ENCODE data around the gene GBX1. TPM values are rescaled to one million over a fixed set of nuclear protein-coding genes. Genes with fewer than 3 reads are reported as not detected.

GBX1 gene
- total RNA-seq, 1 experiment from 2014 or later: not detected

DNA sequence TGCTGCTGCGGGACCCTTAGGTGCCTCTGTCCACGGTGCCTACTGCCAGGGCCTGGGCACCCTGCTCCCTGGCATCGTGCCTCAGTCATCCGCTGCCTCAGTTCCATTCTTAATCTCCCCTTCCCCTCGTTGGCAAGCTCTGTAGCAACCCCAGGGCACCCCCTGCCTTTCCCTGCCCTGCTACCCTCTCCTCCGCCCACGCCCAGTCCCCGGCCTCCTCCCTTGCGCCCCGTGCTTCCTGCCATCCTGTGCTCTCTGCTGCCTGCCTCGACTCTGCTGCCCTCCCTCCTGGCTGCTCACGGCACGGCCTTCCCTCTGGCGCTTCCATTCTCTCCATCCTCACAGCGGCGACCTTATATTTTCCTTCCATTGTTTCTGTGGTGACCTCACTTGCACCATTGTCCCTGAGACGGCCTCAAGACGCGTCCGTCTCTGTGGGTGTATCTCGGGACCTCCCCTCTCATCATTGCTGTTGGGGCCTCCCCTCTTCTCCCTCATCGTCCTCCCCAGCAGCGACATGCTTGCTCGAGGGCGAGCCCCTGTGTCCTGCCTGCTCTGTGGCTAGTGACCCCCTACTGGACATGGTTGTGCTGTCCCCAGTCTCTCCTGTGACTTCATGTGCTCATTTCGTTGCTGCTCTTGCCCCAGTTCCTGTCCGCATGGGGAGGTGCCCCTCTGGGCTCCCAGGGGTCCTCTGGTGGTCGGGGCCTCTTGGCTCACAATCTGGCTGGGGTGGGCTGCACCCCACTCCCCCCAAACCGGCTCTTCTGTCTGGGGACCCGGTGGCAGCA is 45.9 kb downstream of the GBX1 start:
- H3K79me2 ChIP-seq (ENCODE audit: insufficient read depth, low read length): no peaks in the 10 kb centered on the region; the same call in 1 of the 2 replicates
- H3K18ac ChIP-seq (ENCODE audit: insufficient read length, low read depth, low read length): no peak overlapping the region
- no peak overlapping the region for H3K23ac ChIP-seq (ENCODE audit: insufficient read length, low read depth, low read length)
- no peak overlapping the region for H4K91ac ChIP-seq (ENCODE audit: insufficient read length, low read depth, low read length)
- Mint-ChIP-seq H3K4me1 (peaks cover 19 to 20% of the 10 kb centered on the region in 2 experiments), H3K36me3 (ENCODE audit: insufficient read depth in 1 of 3, low read depth in 3 of 3) (peaks cover 33 to 60% (median 51%) of the 10 kb centered on the region in 3 experiments), H3K4me3 (no peak overlapping the region; a peak in 1 of 5 replicates), H3K27me3 (ENCODE audit: low read depth) (peaks cover 13% of the 10 kb centered on the region), H3K27ac (no peak overlapping the region), H3K9me3 (no peaks in the 10 kb centered on the region)
- H3K9me3 ChIP-seq (ENCODE audit: control insufficient read depth, low read depth, low read length): no peaks in the 10 kb centered on the region
- peaks cover 7% of the 10 kb centered on the region for H3K23me2 ChIP-seq (ENCODE audit: insufficient read length, low read depth, low read length, poor library complexity, severe bottlenecking)
- no peak overlapping the region for H2AK5ac ChIP-seq (ENCODE audit: insufficient read length, low read length)
- H3K4me2 ChIP-seq (ENCODE audit: insufficient read depth, insufficient read length, low read length): no peak overlapping the region
- H3T11ph ChIP-seq (ENCODE audit: low read length): no peak overlapping the region
- no peaks in the 10 kb centered on the region for H4K20me1 ChIP-seq (ENCODE audit: control insufficient read depth, insufficient read depth, insufficient read length)
- H2BK15ac ChIP-seq (ENCODE audit: low read depth, low read length): no peak overlapping the region
- H3K27ac ChIP-seq (ENCODE audit: insufficient read length, low read depth, low read length): no peak overlapping the region
- no peak overlapping the region for H3K56ac ChIP-seq (ENCODE audit: insufficient read length, low read depth, low read length)
- no peak overlapping the region for H4K5ac ChIP-seq (ENCODE audit: insufficient read length, low read depth, low read length)
- H4K8ac ChIP-seq (replicated peaks; ENCODE audit: insufficient read length, low read depth, low read length): no peak overlapping the region
- no CpG with 5 or more reads among the region's 30 CpGs for WGBS (ENCODE audit: extremely low coverage, insufficient read length, low lambda C conversion rate)
- no peak overlapping the region for H2BK12ac ChIP-seq (ENCODE audit: insufficient read length, low read depth, low read length)
- no peak overlapping the region for H2BK5ac ChIP-seq (ENCODE audit: insufficient read length, low read length)
- no peak overlapping the region for H2AFZ ChIP-seq (ENCODE audit: low read length)
- no peak overlapping the region for H3K9ac ChIP-seq (ENCODE audit: extremely low read depth, insufficient read length, low read length)
- TF ChIP-seq, protein P1, sequence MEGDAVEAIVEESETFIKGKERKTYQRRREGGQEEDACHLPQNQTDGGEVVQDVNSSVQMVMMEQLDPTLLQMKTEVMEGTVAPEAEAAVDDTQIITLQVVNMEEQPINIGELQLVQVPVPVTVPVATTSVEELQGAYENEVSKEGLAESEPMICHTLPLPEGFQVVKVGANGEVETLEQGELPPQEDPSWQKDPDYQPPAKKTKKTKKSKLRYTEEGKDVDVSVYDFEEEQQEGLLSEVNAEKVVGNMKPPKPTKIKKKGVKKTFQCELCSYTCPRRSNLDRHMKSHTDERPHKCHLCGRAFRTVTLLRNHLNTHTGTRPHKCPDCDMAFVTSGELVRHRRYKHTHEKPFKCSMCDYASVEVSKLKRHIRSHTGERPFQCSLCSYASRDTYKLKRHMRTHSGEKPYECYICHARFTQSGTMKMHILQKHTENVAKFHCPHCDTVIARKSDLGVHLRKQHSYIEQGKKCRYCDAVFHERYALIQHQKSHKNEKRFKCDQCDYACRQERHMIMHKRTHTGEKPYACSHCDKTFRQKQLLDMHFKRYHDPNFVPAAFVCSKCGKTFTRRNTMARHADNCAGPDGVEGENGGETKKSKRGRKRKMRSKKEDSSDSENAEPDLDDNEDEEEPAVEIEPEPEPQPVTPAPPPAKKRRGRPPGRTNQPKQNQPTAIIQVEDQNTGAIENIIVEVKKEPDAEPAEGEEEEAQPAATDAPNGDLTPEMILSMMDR (conservative IDR thresholded peaks at IDR 0.05): no peak
- H3K79me1 ChIP-seq (ENCODE audit: insufficient read depth, low read depth, low read length, poor library complexity, severe bottlenecking): no peaks in the 10 kb centered on the region
- peaks cover 3% of the 10 kb centered on the region; the same call in 1 of the 2 replicates for H3K4me1 ChIP-seq (ENCODE audit: insufficient read depth, low read length)
- H3K4ac ChIP-seq (ENCODE audit: low read depth, low read length): no peak overlapping the region
- H2BK20ac ChIP-seq (ENCODE audit: low read depth, low read length, poor library complexity, severe bottlenecking): no peak overlapping the region
- DNase-seq: no peak
- no peak overlapping the region for H2BK120ac ChIP-seq (ENCODE audit: low read depth, low read length, poor library complexity, severe bottlenecking)
- no peak overlapping the region for H3K14ac ChIP-seq (ENCODE audit: insufficient read depth, low read length)
- H3K27me3 ChIP-seq (ENCODE audit: insufficient read depth, low read length): no peaks in the 10 kb centered on the region
